HG02885 (cell line): ENCODE data around the gene CDCA7L.
"Not testable (repeated sequence)": the region's sequence is repeated elsewhere in the genome, so short reads cannot be mapped to it uniquely, and the experiment has no call there.

ENCODE experiments used
- ATAC-seq: cut with Tn5 transposase; IDR thresholded peaks from one replicate; pipeline ENCODE4 v1.9.1; 2021; ENCODE audit warnings: mild to moderate bottlenecking; ENCODE audit not compliant: unreplicated experiment, poor library complexity

CDCA7L gene

GRCh38 chr7:21946222-21946709, 567 bp upstream of the CDCA7L start:
- ATAC-seq: no peak

GRCh38 chr7:21944616-21945453, 864 bp downstream of the CDCA7L start:
- ATAC-seq: peak; percentile 8

- no peak for ATAC-seq
Measured at GRCh38 chr7:21943436-21943835, 2.3 kb downstream of the CDCA7L start.

GRCh38 chr7:21942955-21943354, 2.7 kb downstream of the CDCA7L start:
- no peak for ATAC-seq

GRCh38 chr7:21941611-21942141, 4.0 kb downstream of the CDCA7L start:
- ATAC-seq: peak; percentile 18

- ATAC-seq: no peak
Measured at GRCh38 chr7:21939858-21940372, 5.8 kb downstream of the CDCA7L start.

- peak; percentile 81 for ATAC-seq
Measured at GRCh38 chr7:21939136-21939857, 6.4 kb downstream of the CDCA7L start.

GRCh38 chr7:21938463-21938862, 7.2 kb downstream of the CDCA7L start:
- no peak for ATAC-seq

GRCh38 chr7:21934808-21935207, 10.9 kb downstream of the CDCA7L start:
- no peak for ATAC-seq

- not testable (repeated sequence) for ATAC-seq
Measured at GRCh38 chr7:21933293-21933692, 12.4 kb downstream of the CDCA7L start.

- ATAC-seq: no peak
Measured at GRCh38 chr7:21927693-21928092, 18.0 kb downstream of the CDCA7L start.

- no peak for ATAC-seq
Measured at GRCh38 chr7:21926448-21926847, 19.3 kb downstream of the CDCA7L start.

GRCh38 chr7:21923658-21924057, 22.0 kb downstream of the CDCA7L start:
- no peak for ATAC-seq

- ATAC-seq: no peak
Measured at GRCh38 chr7:21922605-21923004, 23.1 kb downstream of the CDCA7L start.

GRCh38 chr7:21920936-21921335, 24.8 kb downstream of the CDCA7L start:
- ATAC-seq: no peak

GRCh38 chr7:21918216-21918615, 27.5 kb downstream of the CDCA7L start:
- ATAC-seq: no peak

- no peak for ATAC-seq
Measured at GRCh38 chr7:21916629-21917028, 29.1 kb downstream of the CDCA7L start.

- no peak for ATAC-seq
Measured at GRCh38 chr7:21916176-21916575, 29.5 kb downstream of the CDCA7L start.

GRCh38 chr7:21915140-21915539, 30.6 kb downstream of the CDCA7L start:
- ATAC-seq: no peak

GRCh38 chr7:21914671-21915070, 31.0 kb downstream of the CDCA7L start:
- no peak for ATAC-seq
